Osteoblast (primary cell): ENCODE results near the gene MYO18B. TPM values are rescaled to one million over a fixed set of nuclear protein-coding genes. Genes with fewer than 3 reads are reported as not detected.

Source experiments
- DNase-seq: peaks from one replicate; pipeline ENCODE4 v3.0.0; 2011; ENCODE audit warnings: low spot score, mixed read lengths; ENCODE audit not compliant: insufficient read length; ENCODE audit errors: missing footprints
- H2AFZ ChIP-seq: 2 replicates; pipeline ENCODE4 v1.6.0; 2011; ENCODE audit warnings: mild to moderate bottlenecking, low read length
- H3K27ac ChIP-seq: 2 replicates; pipeline ENCODE4 v1.5.1; 2011; ENCODE audit warnings: mild to moderate bottlenecking, low read depth, low read length, moderate library complexity
- H3K27me3 ChIP-seq: 2 replicates; pipeline ENCODE4 v1.6.0; 2012; ENCODE audit warnings: mild to moderate bottlenecking, control low read depth, inconsistent platforms, low read length, moderate library complexity; ENCODE audit not compliant: insufficient read depth
- H3K36me3 ChIP-seq: 2 replicates; pipeline ENCODE4 v1.5.1; 2011; ENCODE audit warnings: mild to moderate bottlenecking, low read length, control low read depth, moderate library complexity; ENCODE audit not compliant: insufficient read depth
- H3K4me1 ChIP-seq: 2 replicates; pipeline ENCODE4 v1.5.1; 2011; ENCODE audit warnings: mild to moderate bottlenecking, low read length, control low read depth, moderate library complexity; ENCODE audit not compliant: insufficient read depth
- H3K4me2 ChIP-seq: 2 replicates; pipeline ENCODE4 v1.6.0; 2011; ENCODE audit warnings: mild to moderate bottlenecking, low read length; ENCODE audit not compliant: insufficient read depth
- H3K4me3 ChIP-seq: fragments of 200-600 bp; sonication (generic); 3 replicates; pipeline ENCODE4 v1.5.1; 2012; ENCODE audit warnings: mild to moderate bottlenecking, low read length, inconsistent platforms; ENCODE audit not compliant: insufficient read depth
- H3K79me2 ChIP-seq: 2 replicates; pipeline ENCODE4 v1.6.0; 2012; ENCODE audit warnings: mild to moderate bottlenecking, low read length, control low read depth, inconsistent platforms; ENCODE audit not compliant: insufficient read depth
- H3K9me3 ChIP-seq: 2 replicates; pipeline ENCODE4 v1.5.1; 2011; ENCODE audit warnings: low read depth, low read length, control low read depth
- H4K20me1 ChIP-seq: 2 replicates; pipeline ENCODE4 v1.6.0; 2012; ENCODE audit warnings: mild to moderate bottlenecking, low read length, control low read depth; ENCODE audit not compliant: insufficient read depth
- total RNA-seq: library from RNA; depleted of rRNA; stranded (reverse); fragments of >200 nt; gene quantifications from 2 replicates; pipeline ENCODE4 v1.2.3, GENCODE V29; 2012
- TF ChIP-seq, protein P1 (sequence below): IDR thresholded peaks from 2 replicates; pipeline ENCODE4 v1.5.1; 2011; ENCODE audit warnings: mild to moderate bottlenecking, low read depth, low read length, moderate library complexity; ENCODE audit errors: extremely low read depth

MYO18B gene
- total RNA-seq, 1 donor, result under 0.01 TPM

DNA sequence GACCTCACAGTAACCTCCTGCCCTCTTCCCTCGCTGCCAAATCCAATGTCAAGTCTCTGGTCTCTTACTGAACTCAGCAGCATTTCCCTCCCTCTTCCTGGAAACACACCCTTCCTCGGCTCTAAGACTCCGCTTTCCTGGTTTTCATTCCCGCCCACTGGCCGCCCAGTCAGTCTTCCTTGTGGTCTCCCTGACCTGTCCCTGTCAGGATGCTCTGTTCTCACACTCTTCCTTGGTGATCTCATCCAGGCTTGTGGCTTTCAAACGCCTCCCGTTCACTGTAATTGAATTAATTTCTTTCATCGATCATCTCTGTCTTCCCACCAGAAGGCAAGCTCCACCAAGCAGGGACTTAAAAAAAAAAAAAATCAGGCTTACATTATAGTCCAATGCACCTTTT is 33.5 kb downstream of the MYO18B start:
- Histone ChIP-seq H4K20me1 (no peaks in the 10 kb centered on the region), H3K9me3 (no peaks in the 10 kb centered on the region), H3K36me3 (no peaks in the 10 kb centered on the region), H3K79me2 (no peaks in the 10 kb centered on the region), H3K27me3 (no peaks in the 10 kb centered on the region), H3K4me3 (no peak overlapping the region), H3K4me2 (no peak overlapping the region), H3K27ac (no peak overlapping the region), H2AFZ (peak overlapping the region; percentile 41), H3K4me1 (no peaks in the 10 kb centered on the region)
- TF ChIP-seq, protein P1, sequence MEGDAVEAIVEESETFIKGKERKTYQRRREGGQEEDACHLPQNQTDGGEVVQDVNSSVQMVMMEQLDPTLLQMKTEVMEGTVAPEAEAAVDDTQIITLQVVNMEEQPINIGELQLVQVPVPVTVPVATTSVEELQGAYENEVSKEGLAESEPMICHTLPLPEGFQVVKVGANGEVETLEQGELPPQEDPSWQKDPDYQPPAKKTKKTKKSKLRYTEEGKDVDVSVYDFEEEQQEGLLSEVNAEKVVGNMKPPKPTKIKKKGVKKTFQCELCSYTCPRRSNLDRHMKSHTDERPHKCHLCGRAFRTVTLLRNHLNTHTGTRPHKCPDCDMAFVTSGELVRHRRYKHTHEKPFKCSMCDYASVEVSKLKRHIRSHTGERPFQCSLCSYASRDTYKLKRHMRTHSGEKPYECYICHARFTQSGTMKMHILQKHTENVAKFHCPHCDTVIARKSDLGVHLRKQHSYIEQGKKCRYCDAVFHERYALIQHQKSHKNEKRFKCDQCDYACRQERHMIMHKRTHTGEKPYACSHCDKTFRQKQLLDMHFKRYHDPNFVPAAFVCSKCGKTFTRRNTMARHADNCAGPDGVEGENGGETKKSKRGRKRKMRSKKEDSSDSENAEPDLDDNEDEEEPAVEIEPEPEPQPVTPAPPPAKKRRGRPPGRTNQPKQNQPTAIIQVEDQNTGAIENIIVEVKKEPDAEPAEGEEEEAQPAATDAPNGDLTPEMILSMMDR, result no peak
- DNase-seq, result peak; percentile 86

DNA sequence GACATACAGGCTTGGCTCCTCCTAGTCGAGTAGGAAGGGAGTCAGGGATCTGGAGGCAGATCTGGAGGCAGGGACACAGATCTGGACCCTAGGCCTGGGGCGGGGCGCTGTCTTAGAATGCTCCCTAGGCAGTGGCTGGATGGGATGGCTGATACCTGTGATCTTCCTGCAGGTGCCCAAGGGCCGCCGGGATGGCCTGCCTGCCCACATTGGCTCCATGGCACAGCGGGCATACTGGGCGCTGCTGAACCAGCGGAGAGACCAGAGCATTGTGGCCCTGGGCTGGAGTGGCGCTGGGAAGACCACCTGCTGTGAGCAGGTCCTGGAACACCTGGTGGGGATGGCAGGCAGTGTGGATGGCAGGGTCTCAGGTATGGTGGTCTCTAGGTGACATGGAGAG is 35.4 kb downstream of the MYO18B start:
- H3K36me3 ChIP-seq, result no peaks in the 10 kb centered on the region
- no peak overlapping the region for H3K4me2 ChIP-seq
- H3K4me1 ChIP-seq, result no peaks in the 10 kb centered on the region
- no peak for DNase-seq
- TF ChIP-seq, protein P1, result no peak
- H4K20me1 ChIP-seq, result no peaks in the 10 kb centered on the region
- H3K4me3 ChIP-seq, result no peak overlapping the region
- H3K27ac ChIP-seq, result no peak overlapping the region
- H3K9me3 ChIP-seq, result no peaks in the 10 kb centered on the region
- peaks cover 4% of the 10 kb centered on the region for H3K27me3 ChIP-seq
- no peak overlapping the region for H2AFZ ChIP-seq
- no peaks in the 10 kb centered on the region for H3K79me2 ChIP-seq

DNA sequence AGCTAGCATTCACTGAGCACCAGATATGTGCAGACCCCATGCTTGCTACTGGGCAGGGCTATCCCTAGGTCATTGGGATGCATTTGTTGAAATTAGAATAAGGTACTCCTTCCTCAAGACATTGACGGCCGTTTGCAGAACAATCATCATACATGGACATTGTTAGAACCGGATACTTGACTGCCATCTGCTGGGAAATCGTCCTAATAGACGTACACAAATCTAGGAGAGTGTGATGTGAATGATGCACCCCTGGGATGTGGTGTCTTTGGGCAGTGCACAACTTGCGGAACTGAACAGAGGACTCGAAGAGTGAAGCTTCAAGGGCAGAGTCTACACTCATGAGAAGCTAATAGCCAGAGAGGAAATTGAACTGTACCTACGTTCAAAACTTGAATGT is 35.9 kb downstream of the MYO18B start:
- Histone ChIP-seq H3K4me3 (no peak overlapping the region), H3K4me1 (no peaks in the 10 kb centered on the region), H3K27ac (no peak overlapping the region), H3K27me3 (peaks cover 7% of the 10 kb centered on the region), H2AFZ (no peak overlapping the region), H3K79me2 (no peaks in the 10 kb centered on the region), H3K9me3 (no peaks in the 10 kb centered on the region), H4K20me1 (no peaks in the 10 kb centered on the region), H3K36me3 (no peaks in the 10 kb centered on the region), H3K4me2 (no peak overlapping the region)
- DNase-seq, result peak; percentile 93
- TF ChIP-seq, protein P1, result peak; percentile 61

DNA sequence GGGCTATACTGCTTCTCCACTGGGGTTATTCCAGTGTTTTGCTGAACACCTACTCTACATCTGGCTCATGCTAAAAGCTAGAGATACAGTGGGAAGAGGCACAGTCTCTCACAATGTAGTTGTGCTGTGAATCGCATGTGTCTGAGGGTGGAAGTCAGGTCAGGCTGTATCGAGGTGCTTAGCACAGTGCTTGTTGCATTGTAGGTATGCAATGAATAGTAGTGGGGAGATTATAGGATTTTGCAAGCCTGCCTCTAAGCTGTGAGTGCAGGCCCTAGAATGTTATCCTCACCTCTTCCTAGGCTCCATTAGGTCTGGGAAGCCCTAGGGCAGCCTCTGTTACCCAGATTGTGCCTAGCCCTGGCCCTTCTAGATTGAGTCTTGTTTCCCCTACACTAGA is 37.4 kb downstream of the MYO18B start:
- peak; percentile 59 for DNase-seq
- no peak overlapping the region for H3K27ac ChIP-seq

More for the DNA sequence above, 37.4 kb downstream of the MYO18B start:
- Histone ChIP-seq H4K20me1 (no peaks in the 10 kb centered on the region), H3K4me1 (no peaks in the 10 kb centered on the region), H3K4me2 (no peak overlapping the region), H3K79me2 (no peaks in the 10 kb centered on the region), H3K9me3 (no peaks in the 10 kb centered on the region), H2AFZ (no peak overlapping the region), H3K27me3 (peaks cover 7% of the 10 kb centered on the region), H3K4me3 (no peak overlapping the region), H3K36me3 (no peaks in the 10 kb centered on the region)
- TF ChIP-seq, protein P1, result no peak
